SHP77 (cell line): ENCODE results near the gene TOR1AIP1.
"Not testable (repeated sequence)": the region's sequence is repeated elsewhere in the genome, so short reads cannot be mapped to it uniquely, and the experiment has no call there.

ENCODE experiments used
- DNase-seq, 2 experiments: peaks; one replicate each; lab custom pipeline; 2025; lab: John Stamatoyannopoulos, UW

TOR1AIP1 gene

DNA sequence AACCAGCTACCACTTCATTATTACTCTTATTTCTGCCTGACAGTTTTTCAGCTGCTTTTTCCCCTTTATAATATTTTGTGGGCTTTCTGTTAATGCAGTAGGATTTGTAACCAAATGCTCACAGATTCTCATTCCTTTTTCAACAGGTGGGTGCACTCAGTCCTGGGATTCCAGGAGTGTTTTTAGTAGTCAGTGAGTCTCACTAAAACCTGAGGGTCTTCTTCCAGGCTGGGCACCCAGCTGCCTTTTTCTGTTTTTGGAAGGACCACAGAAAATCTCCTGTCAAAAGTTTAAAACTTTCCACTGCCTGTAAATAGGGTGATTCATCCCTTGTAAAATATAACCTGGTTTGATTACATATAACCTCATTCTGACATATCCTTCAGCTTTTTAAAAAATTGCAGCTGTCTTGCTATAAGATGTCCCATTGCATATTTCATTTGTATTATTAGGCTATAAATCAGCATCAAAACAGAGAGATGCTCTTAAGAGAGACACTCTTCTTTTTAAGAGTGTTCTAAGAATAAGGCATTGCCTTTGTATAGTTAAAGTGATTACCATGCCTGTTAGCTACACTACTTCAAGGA, 55.7 kb downstream of the TOR1AIP1 start:
- DNase-seq: no peak

DNA sequence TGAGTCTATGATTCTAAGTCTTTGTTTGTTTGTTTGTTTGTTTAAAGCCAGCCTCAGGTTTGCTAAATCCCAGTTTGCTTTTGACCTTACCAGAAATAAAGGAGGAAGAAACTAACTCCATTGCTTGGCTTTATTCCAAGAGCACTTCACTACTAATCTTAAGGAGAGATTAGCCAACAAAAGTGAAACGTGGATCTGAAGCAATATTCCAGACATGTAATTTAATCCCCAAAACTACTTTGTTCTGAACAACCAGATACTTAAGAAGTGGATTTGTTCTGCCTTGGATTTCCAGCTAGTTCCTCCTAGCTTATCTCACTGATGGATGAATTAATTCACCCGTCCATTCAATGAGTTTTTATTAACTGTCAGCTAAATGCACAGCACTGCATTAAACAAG, 56.7 kb downstream of the TOR1AIP1 start:
- no peak for DNase-seq

DNA sequence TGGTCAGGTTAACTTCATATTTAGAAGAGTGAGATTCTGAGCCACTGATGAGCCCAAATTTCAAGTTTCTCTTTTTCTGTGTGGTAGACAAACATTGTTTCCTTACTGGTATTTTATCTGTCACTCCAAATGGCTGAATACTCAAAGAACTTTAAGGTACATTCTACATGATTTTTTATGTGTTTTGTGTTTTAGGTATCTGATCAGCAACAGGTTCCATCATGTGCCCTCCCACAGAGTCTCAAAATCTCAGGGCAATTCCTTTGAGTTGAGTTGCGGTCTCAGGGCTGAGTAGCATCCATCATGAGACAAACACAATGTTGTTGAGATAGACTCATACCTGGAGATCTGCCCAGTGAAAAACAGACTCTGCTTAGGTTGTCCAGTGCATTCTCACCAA, 57.9 kb downstream of the TOR1AIP1 start:
- no peak for DNase-seq

DNA sequence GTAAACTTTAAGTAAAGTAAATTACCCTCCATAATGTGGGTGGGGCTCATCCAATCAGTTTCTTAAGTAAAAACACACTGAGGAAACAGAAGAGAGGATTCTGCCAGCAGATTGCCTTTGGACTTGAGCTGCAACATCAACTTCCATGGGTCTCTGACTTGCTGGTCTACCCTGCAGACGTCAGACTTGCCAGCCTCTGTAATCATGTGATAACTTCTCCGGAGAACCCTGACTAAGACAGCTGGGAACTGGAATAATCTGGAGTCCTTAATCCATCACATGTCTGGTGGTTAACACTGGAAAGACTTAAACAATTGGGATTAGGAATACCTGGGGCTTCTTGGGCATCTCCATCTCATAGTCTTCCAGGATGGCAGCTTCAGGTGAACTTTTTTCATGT, 59.4 kb downstream of the TOR1AIP1 start:
- DNase-seq: no peak

DNA sequence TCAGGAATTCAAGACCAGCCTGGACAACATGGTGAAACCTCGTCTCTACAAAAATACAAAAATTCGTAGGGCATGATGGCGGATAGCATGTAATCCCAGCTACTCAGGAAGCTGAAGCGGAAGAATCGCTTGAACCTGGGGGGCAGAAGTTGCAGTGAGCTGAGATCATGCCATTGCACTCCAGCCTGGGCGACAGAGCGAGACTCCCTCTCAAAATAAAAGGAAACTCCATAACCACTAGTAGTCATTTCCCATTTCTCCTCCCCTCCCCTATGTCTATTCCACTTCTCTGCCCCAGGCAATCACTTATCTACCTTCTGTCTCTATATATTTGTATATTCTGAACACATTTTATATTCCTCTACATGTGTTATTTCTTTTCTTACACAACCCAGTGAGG, 68.6 kb downstream of the TOR1AIP1 start:
- no peak for DNase-seq

DNA sequence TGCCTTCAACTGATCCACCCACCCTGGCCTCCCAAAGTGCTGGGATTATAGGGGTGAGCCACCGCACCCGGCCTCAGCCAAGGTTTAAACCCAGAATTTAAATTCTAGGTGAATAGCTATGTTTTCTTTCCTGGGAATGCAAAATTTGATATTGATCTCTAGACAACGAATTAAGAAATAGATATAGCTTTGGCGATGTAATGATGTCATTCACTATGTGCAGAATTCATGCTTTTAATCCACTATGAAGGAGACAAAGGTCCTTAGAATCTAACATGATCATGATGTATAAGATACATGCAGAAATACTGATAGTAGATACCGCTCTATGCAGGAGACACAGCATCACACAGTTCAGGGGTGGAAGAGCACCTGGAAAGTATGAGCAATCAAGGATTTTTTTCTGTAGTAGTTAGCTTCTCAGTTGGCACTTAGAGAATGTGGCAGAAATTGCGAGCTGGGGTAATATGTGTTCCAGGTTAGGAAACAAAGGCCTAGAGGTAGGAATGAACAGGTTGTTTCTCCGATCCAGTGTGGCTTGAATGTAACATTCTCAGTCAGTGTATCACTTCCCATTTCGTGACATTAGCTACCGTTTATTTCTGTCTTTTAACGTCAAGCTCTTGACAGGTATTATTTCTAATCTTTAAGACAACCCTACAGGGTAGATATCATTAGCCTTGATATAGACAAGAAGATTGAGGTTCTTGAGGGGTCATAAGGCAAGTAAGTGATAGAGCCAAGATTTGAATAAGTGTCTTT, 69.5 kb downstream of the TOR1AIP1 start:
- no peak for DNase-seq

DNA sequence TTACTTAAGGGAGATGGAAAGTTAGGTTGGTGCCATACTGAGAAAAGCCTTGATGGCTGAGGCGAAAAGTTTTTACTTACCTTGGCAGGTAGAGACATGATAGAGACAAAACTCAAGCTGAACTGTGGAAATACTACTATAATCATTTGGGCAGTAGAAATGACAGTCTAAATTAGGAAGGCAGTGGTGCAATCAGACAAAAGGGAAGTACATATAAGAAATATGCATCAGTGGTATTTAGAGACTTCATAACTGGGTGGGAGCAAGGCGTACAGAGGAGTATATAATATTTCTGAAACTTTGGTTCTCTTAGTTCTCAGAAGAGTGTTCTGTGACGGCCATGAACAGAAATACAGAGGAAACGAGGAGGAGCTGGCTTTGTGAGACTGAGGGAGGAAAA, 70.1 kb downstream of the TOR1AIP1 start:
- DNase-seq: no peak

DNA sequence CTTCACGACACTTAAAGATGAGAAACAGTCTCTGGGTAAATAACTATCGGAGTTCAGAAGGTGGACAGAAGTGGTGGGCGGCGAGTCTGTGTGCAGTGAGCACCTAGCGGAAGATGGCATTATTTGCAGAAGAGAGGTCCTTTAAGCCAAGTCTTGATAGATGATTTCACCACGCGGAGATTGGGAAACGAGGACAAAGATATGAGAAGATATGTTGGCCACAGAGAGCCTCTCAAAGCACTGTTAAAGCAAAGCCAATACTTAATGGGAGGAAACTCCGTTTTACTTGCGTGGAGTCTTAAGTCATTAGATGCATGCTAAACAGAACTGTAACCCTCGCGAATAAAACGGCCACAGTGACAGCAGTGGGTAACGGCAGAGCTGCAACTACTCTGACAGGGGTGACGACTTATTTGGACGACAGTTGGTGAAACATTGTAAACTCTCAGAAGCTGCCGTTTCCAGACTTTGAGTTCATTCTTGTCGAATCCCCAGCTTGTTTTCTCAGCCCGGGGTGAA, 71.9 kb downstream of the TOR1AIP1 start:
- DNase-seq: peak in 1 of 2 experiments; percentile 55

DNA sequence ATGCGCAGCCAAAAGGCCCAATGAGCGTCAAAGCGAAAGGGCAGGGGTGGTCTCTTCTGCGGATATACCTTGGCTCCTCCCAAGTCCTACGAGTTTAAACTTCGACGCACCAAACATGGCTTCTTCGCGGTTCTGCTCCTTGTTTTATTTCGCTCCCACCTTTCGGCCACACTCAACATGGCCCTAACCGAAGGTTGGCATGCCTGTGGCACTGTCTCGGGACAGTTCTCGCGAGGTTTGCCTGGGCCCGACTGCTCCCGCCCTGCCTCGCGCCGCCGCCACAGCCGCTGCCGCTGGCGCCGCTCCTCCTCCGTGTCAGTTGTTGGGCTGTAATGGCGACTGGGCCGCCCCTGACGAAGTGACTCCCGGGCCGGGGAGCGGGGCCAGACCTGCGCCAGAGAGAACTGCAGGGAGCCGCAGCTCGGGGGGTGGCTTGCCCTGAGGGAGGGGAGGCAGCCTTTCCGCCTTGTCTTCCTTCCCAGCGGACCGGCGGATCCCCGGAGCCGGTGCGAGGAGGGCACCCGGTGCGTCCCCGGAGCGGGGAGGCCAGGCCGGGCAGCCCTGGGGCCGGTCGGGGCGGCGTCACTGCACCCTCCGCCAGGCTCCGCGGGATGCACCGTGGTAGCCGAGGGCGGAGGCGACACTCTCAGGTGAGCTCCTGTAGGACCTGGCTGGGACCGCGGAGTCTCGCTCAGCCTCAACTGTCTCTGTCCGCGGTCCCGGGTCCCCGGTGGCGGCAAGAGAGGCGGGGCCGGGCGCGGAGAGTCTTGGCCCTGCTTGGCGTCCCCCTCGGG, 72.6 kb downstream of the TOR1AIP1 start, which contains the start of gene CEP350:
Gene CEP350, plus strand, starts transcription at position 318 of the 794 bp plus-strand sequence. CDS start 31,372 bp downstream, outside the sequence.
- DNase-seq: peak; percentile 97

DNA sequence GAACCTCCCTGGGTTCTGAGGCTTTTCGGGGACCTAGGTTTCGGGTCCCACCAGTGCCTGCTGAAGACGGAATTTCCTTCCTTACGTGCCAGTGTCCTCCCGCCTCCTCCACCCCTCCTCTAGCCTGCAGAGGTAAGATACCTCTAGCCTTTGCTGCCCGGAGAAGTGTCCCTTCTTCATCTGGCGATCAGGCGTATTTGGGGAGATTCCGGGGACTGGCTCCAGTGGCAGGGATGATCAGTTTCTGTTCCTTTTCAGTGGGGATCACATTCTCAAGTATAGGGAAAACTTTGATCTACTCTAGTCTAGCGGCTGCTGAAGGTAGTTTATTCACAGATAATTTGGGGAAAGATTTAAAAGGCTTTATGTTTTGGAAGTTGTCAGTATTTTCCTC, 73.2 kb downstream of the TOR1AIP1 start:
- DNase-seq: peak in 1 of 2 experiments; percentile 43

DNA sequence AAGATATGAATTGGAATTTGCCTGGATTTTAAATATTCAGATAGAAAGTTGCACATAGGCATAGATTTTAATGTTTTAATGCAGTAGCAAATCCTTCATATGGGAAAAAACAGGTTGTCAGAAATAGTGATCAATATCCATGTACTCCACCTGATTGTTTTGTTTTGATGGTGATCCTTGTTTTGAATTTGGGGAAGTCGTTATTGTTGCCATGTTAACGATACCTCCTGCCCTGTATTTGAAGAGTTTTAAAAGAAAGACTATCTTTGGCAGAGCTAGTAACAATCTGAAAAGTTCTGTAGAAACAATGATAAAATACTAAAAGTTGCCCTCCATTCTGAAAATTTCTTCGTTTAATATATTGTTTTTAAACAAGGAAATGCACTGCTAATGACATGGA, 73.6 kb downstream of the TOR1AIP1 start:
- DNase-seq: no peak

DNA sequence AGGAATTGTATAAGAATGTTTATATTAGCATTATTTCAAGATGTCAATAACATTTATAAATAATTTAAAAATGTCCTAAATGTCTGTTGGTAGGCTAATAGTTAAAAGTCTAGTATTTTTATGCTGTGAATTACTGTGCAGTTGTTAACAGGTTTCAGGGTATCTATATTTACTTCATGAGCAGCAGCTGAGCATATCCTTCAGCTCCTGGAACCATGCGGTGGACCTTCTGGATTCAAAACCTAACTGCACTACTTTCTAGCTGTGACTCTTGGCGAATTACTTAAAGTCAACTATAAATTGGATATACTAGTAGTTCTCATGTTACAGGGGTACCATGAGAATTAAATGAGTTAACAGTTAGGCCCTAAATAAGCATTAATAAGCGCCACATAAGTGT, 76.3 kb downstream of the TOR1AIP1 start:
- DNase-seq: no peak

DNA sequence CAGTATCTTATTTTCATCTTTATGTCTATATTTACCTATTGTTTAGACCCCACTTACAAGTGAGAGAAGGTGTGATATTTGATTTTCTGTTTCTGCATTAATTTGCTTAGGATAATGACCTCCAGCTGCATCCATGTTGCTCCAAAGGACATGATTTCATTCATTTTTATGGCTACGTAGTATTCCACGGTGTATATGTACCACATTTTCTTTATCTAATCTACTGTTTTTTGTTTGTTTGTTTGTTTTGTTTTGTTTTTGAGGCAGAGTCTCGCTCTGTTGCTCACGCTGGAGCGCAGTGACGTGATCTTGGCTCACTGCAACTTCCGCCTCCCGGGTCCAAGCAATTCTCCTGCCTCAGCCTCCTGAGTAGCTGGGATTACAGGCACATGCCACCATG, 80.1 kb downstream of the TOR1AIP1 start:
- not testable (repeated sequence) for DNase-seq

DNA sequence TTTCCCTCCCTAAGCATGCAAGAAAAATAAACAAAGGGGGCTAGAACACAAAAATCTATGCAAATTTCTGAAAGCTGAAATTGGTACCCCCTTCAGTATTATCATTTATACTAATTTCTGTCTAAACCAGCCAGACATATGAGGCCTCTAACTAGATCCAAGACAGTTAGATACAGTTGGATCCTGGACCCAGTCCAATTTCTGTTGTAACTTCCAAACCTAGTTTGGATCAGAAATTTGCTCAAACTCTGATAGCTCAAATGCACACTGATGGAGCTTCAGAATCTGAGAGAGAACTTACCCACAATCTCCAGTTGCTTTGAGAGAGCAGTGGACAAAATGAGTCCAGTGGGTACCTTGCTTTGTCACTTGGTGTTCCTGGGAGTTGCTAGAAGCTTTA, 84.5 kb downstream of the TOR1AIP1 start:
- DNase-seq: no peak

DNA sequence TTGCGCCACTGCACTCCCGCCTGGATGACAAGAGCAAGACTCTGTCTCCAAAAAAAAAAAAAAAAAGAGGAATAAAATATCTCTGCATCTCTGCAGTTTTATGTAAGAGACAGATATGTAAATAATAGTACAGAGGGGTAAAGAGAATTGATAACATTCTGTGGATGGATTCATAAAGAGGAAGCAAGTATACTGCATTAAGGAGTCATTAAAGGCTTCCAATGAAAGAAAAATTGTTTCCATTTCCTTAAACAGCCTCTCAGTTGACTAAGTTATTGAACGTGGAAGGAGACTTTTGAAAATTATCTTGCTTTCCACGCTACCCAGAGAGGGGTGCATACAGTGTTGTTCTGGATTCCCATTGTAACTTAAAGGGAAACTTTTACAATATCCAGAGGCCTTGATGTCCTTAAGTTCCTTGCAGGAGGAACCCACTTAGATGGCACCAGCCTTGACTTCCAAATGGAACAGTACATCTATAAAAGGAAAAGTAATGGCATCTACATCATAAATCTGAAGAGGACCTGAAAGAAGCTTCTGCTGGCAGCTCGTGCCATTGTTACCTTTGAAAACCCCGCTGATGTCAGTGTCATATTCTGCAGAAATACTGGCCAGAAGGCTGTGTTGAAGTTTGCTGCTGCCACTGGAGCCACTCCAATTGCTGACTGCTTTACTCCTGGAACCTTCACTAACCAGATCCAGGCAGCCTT, 86.4 kb downstream of the TOR1AIP1 start:
- DNase-seq: no peak

DNA sequence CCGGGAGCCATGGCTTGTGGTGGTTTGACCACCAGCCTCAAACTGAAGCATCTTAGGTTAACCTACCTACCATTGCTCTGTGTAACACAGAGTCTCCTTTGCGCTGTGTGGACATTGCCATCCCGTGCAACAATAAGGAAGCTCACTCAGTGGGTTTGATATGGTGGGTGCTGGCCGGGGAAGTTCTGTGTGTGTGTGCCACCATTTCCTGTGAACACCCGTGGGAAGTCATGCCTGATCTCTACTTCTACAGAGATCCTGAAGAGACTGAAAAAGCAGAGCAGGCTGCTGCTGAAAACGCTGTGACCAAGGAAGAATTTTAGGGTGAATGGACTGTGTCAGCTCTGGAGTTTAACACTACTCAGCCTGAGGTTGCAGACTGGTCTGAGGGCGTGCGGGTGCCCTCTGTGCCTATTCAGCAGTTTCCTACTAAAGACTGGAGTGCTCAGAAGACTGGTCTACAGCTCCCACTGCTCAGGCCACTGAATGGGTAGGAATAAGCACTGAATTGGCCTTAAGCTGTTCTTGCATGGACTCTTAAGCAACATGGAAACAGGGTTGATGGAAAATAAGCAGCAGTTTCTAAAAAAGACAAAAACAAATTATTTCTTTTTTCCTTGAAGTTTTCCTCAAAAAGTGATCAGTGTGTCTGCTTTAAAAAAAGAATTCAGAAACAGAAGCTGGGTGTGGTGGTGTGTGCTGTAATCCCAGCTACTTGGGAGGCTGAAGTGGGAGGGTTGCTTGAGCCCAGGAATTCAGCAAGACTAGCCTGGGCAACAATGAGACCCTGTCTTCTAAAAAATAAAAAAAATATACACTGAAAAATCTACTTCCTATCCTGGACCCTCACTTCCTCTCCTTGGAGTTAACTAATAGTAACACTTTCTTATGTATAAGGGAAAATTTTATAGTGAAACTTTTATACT, 87.2 kb downstream of the TOR1AIP1 start:
- no peak for DNase-seq
